GM13976 (cell line): ENCODE data around the gene KCNQ1.

ENCODE experiments used
- DNase-seq: peaks from one replicate; pipeline ENCODE4 v3.0.0; 2012; ENCODE audit warnings: low spot score
- CTCF ChIP-seq: IDR thresholded peaks from 2 replicates; pipeline ENCODE4 v1.5.1; 2012; ENCODE audit warnings: borderline replicate concordance, mild to moderate bottlenecking; ENCODE audit not compliant: insufficient read depth; ENCODE audit errors: extremely low read depth, missing control alignments, control extremely low read depth
- in situ Hi-C: fragments of 300-500 bp; cut with MboI; formaldehyde crosslinking; loops from one replicate; pipeline ENCODE4 v1.12.0; 2022; ENCODE audit warnings: low sequenced_read_pairs, mixed read lengths, inconsistent platforms; ENCODE audit not compliant: unreplicated experiment

Gene KCNQ1

GRCh38 chr11:2815762-2816496 lies 371.1 kb downstream of the KCNQ1 start:
- in situ Hi-C loops = no loop called here
- no peak for DNase-seq
- no peak for TF ChIP-seq CTCF

GRCh38 chr11:2816523-2816922 lies 371.7 kb downstream of the KCNQ1 start:
- no peak for DNase-seq
- in situ Hi-C loops = no loop called here
- TF ChIP-seq CTCF = no peak

- no peak for DNase-seq
- in situ Hi-C loops = no loop called here
- no peak for TF ChIP-seq CTCF
Measured at GRCh38 chr11:2816941-2817421, 372.2 kb downstream of the KCNQ1 start.

- TF ChIP-seq CTCF = no peak
Measured at GRCh38 chr11:2817431-2817830, 372.6 kb downstream of the KCNQ1 start.

GRCh38 chr11:2818021-2818420 lies 373.2 kb downstream of the KCNQ1 start:
- TF ChIP-seq CTCF = no peak
- in situ Hi-C loops = no loop called here
- DNase-seq = no peak

More at GRCh38 chr11:2817431-2817830, 372.6 kb downstream of the KCNQ1 start:
- DNase-seq = no peak
- in situ Hi-C loops = no loop called here

- no peak for TF ChIP-seq CTCF
- in situ Hi-C loops = no loop called here
- DNase-seq = no peak
Measured at GRCh38 chr11:2818503-2818902, 373.7 kb downstream of the KCNQ1 start.
